ENCODE results near the gene BBX.

GRCh38 chr3:107798381-107798780 lies 275.6 kb downstream of the BBX start:
- TF ChIP-seq CTCF (IDR thresholded peaks at IDR 0.05) (no peak), POLR2A (IDR thresholded peaks at IDR 0.05) (no peak)
